Brain microvascular endothelial cell (primary cell): ENCODE measurements around the gene TST.

Experiments used
- DNase-seq: peaks from one replicate; pipeline ENCODE4 v3.0.0-alpha.2; 2020
- H3K27ac ChIP-seq: fragments of 250-450 bp; sonication (Bioruptor Pico); 2 replicates; pipeline ENCODE4 v1.5.1; 2020; ENCODE audit warnings: mild to moderate bottlenecking, moderate library complexity
- H3K27me3 ChIP-seq: fragments of 250-450 bp; sonication (Bioruptor Pico); replicated peaks from 2 replicates; pipeline ENCODE4 v1.5.1; 2020; ENCODE audit warnings: mild to moderate bottlenecking
- H3K36me3 ChIP-seq: fragments of 250-450 bp; sonication (Bioruptor Pico); replicated peaks from 2 replicates; pipeline ENCODE4 v1.5.1; 2020; ENCODE audit warnings: mild to moderate bottlenecking
- H3K4me3 ChIP-seq: 2 replicates; pipeline ENCODE4 v1.5.1; 2011; ENCODE audit warnings: low read depth, mild to moderate bottlenecking, control low read depth, low read length, moderate library complexity
- CTCF ChIP-seq: IDR thresholded peaks from 2 replicates; pipeline ENCODE4 v1.5.1; 2011; ENCODE audit warnings: low read depth, mild to moderate bottlenecking, moderate library complexity, low read length, control low read depth, inconsistent platforms; ENCODE audit errors: missing control alignments
- in situ Hi-C: cut with HindIII; loops from 2 replicates; pipeline ENCODE4 v1.10.0; 2017; ENCODE audit warnings: low sequenced_read_pairs, low pct_ligation_motif_present

The TST gene

DNA sequence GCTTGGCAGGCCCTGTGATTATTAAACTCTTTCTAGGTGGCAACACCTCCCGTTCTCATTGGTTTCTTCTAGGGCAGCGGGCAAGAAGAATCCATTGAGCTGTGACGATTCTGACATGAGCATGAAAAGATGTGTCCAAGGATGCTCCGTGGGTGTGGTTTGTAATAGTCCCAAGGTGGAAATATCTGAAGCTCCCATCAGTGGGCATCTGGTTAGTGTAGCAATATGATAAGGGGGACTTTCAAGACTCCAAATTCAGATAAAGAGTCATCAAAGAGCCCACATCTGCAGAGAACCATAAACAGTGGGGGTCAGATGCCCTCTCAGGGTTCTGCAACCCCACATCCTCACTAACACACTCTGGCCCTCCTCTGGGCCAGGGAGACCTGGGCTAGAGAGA, 42.6 kb downstream of the TST start:
- H3K27ac ChIP-seq, result no peak overlapping the region
- DNase-seq, result no peak
- in situ Hi-C loops, result no loop called here
- no peak overlapping the region for H3K4me3 ChIP-seq
- H3K27me3 ChIP-seq, result no peaks in the 10 kb centered on the region
- no peak for TF ChIP-seq CTCF
- H3K36me3 ChIP-seq, result no peaks in the 10 kb centered on the region

DNA sequence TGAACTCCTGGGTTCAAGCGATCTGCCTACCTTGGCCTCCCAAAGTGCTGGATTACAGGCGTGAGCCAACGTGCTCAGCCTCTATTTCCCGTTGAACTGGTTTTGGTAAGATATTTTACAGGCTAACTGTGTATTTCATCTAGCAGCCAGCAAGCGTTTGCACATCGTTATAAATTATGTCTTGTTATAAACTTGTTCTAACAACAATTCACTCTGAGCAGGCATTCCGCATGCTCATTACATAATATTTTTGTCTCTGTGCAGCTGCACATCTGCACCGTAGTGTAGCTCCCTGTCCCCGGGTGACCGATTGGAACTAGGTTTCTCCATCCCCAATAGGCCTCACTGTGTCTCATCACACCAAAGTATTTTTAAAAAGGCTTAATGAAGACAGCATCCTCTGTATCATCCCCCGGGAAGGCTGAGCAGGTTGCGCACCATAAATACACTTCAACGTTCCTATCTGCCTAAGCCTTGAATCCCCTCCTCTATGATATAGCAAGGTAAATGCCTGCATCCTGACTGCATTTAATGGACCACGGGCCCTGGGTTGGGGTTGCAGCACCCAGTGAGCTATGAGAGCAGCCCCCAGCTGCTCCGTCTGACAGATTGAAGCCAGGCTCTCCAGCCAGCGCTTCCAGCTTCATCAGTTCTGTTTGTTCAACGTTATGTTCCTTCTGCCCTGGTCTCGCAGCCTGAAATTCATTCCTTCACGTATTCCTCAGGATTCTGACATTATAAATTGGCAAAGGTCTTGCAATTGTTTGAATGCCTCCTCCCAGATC, 47.7 kb downstream of the TST start:
- no peak for DNase-seq
- Histone ChIP-seq H3K27ac (no peak overlapping the region), H3K36me3 (no peaks in the 10 kb centered on the region), H3K4me3 (no peak overlapping the region), H3K27me3 (no peaks in the 10 kb centered on the region)
- no peak for TF ChIP-seq CTCF
- in situ Hi-C loops, result no loop called here

- Histone ChIP-seq H3K27ac (no peak overlapping the region), H3K27me3 (no peaks in the 10 kb centered on the region), H3K4me3 (no peak overlapping the region), H3K36me3 (no peaks in the 10 kb centered on the region)
- in situ Hi-C loops, result no loop called here
- DNase-seq, result no peak
- TF ChIP-seq CTCF, result no peak
Measured at GRCh38 chr22:36968249-36968964, 50.8 kb downstream of the TST start.

DNA sequence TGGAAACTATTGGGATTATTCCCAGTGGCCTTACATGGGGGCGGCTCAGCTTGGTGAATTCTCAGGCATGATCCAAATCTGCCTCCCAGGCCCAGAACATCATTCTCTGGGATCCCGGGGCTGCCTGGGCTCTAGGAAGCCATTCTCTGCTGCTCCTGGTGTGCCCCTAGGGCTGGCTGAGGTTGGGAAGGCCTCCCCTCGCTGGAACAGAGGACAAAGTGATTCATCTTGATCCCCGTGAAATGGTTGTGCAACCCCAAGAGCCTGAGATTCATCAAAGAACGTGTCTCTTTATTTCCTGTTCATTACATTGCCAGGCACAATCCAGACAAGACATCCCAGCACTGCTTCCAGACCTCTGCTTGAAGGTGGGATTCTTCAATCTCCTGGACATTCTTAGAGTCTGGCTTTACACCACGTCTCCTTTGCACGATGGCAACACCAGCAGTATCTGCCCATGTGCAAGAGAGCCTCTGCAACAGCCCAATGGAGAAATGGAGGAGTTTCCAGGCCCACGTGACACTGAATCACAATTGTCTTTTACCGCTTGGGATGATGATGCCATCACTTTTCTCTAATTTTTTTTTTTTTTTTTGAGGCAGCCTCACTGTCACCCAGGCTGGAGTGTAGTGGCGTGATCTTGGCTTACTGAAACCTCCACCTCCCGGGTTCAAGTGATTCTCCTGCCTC, 52.3 kb downstream of the TST start:
- in situ Hi-C loops, result no loop called here
- H3K4me3 ChIP-seq, result no peak overlapping the region
- H3K27ac ChIP-seq, result no peak overlapping the region
- H3K36me3 ChIP-seq, result no peaks in the 10 kb centered on the region
- H3K27me3 ChIP-seq, result no peaks in the 10 kb centered on the region
- TF ChIP-seq CTCF, result no peak
- no peak for DNase-seq

DNA sequence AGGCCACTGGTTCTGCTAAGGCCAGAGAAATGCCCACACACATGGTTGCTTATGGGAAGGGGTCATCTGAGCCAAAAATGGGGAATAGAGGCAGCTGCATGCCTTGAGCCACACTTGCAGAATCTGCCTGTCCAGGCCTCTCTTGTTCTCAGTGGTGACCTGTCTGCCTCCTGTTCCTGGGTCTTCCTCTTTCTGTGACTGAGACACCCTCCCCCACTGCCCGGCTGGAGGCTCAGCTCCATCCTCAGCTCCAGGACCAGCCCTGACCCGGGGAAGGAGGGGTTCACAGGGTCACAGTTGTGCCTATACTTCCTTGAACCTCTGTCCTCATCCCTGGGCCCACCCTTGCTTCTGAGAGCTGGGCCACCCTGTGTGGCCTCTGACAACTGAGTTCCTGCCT, 53.6 kb downstream of the TST start:
- in situ Hi-C loops, result no loop called here
- DNase-seq, result no peak
- Histone ChIP-seq H3K27me3 (no peaks in the 10 kb centered on the region), H3K4me3 (no peak overlapping the region), H3K36me3 (no peaks in the 10 kb centered on the region), H3K27ac (no peak overlapping the region)
- TF ChIP-seq CTCF, result no peak
